Activated naive CD4-positive, alpha-beta T cell treated with Interleukin-2 at 50 U/mL for 16 hours (primary cell): ENCODE results near the gene ADRA2C.

Experiments used
- DNase-seq: peaks from one replicate; pipeline ENCODE4 v3.0.0-alpha.2; 2020

The ADRA2C gene

GRCh38 chr4:3762753-3763549, 3.2 kb upstream of the ADRA2C start:
- DNase-seq = no peak

GRCh38 chr4:3765271-3766035, 732 bp upstream of the ADRA2C start:
- DNase-seq = no peak

GRCh38 chr4:3766785-3767569, 792 bp downstream of the ADRA2C start:
- DNase-seq = no peak

DNA sequence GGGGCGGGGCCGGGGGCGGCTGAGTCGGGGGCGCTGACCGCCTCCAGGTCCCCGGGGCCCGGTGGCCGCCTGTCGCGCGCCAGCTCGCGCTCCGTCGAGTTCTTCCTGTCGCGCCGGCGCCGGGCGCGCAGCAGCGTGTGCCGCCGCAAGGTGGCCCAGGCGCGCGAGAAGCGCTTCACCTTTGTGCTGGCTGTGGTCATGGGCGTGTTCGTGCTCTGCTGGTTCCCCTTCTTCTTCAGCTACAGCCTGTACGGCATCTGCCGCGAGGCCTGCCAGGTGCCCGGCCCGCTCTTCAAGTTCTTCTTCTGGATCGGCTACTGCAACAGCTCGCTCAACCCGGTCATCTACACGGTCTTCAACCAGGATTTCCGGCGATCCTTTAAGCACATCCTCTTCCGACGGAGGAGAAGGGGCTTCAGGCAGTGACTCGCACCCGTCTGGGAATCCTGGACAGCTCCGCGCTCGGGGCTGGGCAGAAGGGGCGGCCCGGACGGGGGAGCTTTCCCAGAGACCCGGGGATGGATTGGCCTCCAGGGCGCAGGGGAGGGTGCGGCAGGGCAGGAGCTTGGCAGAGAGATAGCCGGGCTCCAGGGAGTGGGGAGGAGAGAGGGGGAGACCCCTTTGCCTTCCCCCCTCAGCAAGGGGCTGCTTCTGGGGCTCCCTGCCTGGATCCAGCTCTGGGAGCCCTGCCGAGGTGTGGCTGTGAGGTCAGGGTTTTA, 1.5 kb downstream of the ADRA2C start:
- DNase-seq = no peak

DNA sequence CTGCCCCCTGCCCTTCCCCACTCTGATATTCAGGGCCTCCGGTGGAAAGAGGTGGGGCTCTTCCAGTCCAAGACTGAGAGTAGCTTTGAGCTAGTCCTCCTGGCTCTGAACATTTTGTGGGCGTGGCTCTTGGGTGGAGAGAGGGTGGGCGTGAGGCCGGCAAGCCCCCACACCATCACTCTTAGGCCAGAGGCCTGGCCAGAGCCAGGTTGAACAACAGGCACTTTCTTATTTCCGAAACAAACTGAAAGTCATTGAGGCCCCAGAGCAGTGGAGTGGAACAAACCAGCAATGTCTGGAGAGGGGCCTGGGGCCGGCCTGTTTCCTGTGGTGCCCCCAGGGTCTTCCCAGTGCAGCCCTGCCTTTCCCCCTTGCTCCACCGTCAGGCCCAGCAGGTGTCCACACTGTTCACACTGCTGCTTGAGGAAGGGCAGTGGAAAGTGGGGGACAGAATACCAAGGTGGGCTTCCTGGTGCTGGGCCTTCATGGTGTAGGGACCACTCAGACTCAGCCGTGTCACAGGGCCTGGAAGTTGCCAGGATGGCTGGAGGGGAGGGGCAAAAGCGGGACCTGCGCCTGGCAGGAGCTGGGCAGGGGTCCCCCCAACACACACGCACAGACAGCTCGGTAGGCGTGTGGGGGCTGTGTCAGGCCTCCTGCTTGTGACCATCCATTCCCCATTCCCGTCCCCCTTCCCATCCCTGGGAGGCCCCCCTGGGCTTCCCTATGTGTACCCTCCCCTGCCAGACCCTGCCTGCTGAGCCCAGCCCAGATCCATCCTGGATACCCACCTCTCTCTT, 2.9 kb downstream of the ADRA2C start:
- no peak for DNase-seq

DNA sequence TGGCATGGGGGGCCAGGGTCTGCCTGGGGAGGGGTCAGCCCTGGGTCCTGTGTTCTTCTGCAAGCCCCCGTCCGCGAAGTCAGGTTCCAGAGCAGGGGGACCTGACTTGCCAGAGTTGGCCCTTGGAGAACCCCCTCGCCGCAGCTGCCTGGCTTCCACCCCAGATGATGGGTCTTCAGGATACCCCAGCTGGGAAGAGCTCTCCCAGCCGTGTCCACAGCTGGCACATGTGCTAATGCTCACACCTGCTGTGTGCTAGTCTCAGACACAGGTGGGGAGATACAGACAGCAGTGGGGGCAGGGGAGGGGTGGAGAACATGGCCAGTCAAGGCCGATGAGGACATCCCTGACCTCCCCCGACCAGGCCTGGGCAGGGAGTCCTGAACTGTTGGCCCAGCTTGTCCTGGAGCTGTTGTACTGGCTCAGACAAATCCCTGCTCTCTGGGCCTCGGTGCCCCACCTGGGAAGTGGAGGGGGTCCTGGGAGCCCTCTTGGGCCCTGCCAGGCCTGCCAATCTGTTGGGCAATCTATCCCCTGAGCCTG, 3.5 kb downstream of the ADRA2C start:
- no peak for DNase-seq

GRCh38 chr4:3770323-3771163, 4.4 kb downstream of the ADRA2C start:
- DNase-seq = no peak

DNA sequence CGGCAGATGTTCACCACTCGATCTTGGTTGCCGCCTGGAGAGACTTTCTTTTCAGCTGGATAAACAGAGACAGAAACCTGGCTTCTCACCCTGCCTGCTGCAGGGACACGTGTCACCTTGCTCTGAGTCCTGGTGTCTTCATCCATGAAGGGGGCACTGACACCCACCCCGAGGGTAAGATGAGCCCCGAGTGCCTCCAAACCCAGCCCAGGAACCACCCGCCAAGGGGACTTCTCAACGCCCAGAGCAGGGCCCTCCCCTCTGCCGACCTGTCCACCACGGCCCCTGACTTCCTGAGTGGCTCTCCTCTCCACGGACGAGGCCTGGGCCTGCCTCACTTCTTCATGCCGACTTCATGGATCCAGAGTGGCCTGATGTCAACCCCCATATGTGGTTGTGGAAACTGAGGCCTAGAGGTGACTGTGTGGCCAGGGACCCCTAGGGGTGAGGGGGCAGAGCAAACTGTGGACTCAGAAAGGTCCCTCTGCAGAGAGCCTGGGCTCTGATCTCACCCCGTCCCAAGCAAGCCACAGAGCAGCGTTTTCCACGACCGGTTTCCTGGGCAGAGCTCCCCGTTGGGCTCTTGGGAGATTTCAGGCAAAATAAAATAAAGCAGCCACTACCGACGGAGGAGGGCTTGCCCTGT, 5.1 kb downstream of the ADRA2C start:
- DNase-seq = no peak

DNA sequence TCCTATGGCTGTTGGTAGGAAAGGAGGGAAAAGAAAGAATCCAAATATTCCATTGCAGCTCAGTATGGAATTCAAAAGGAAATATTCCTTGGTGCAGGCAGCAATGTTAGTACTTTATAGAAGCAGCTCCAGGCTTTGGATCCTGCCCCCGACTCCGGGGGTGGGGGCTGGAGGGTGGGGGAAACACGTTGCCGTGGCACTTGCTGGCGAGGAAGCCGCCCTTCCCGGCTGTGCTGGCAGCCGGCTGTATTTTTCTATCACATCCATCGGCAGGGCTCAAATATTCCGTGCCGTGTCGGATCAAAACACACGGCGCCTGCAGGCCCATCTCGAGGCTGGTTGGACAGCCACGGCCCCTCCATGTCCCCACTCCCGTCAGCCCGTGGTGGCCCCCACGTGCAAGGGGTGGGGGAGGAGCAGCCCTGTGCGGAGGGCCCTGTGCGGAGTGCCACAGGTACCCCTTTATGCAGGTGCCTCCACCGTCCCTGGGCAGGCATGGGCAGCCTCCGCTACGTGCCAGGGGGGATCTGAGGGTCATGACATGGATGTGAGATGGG, 5.8 kb downstream of the ADRA2C start:
- DNase-seq = no peak

GRCh38 chr4:3772632-3773031, 6.4 kb downstream of the ADRA2C start:
- no peak for DNase-seq

- no peak for DNase-seq
These were observed 7.4 kb downstream of the ADRA2C start for GRCh38 chr4:3773552-3774001.

DNA sequence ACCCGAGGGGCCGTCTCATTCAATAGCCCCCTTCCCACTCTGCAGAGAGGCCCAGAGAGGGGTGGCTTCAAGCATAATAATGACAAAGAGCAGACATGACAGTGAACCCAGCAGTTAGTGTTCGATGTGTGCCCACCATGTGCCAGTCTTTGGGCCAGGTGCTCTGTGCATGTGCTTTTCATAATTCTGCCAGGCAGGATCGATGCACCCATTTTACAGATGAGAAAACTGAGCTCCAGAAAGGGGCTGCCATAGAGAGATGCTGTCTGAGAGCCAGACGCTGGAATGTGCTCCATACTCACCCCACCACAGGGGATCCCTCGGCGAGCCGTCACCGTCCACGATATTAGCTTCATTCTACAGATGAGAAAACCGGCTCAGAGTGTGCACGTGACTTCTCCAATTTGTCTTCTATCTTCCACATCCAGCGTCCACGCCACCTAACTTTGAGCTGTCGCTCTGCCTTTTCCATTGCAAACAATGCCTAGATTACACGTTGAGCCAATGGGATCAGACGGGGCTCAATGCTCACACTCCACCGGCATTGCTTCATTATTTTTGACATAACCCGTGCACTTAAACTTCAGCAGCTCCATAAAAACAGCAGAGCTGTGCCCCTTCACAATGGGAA, 8.2 kb downstream of the ADRA2C start:
- DNase-seq = no peak

DNA sequence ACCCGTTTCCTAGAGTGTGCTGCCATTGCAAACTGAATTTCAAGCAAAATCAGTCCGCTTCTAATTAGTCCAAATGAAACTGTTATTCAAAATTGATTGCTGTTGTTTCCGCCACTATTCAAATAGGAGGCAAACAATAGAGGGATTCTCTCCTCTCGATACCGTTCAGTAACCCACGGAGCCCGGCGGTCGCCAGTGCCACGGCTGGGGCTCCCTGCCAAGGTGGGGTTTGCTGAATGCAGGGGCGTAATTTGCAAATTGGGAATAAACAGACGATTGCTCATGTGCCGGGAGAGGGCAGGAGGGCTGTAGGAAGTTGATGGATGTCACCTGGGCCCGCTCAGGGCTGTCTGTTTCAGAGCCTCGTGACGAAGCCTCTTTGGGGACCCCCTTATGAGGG, 8.8 kb downstream of the ADRA2C start:
- no peak for DNase-seq

DNA sequence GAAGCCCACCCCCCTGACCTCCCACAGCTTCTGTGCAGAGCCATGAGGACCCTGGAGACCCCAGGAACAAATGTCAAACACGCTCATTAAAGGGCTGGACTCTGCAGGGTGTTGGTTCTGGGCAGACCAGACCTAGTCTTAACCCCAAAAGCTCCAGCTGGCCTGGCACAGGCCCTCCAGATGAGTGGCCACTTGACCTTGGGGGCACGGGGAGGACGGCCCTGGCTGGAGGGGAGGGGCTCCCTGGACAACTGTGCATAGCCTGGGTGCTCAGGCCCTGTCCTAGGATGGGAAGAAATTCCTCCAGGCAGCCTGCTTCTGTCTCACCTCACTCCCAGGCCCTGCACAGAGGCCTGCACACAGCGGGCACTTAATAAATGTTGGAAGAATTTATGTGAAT, 9.4 kb downstream of the ADRA2C start:
- DNase-seq = no peak

GRCh38 chr4:3776166-3777032, 10.2 kb downstream of the ADRA2C start:
- DNase-seq = no peak

DNA sequence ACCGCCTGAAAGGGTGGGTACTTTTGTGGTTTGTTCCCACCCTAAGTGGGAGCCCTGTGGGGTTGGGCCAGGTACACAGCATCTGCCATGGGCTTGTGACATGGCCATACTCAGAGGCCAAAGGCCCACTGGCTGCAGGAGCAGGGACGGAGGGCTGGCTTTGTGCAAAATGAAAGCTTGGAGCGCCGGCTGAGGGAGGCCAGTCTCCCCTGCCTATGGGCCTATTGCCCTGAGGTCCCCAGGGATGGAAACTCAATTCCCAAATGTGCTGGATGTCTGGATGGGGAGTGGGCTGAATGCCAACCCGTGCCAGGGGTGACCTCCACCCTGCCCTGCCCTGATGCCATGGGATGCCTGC, 10.8 kb downstream of the ADRA2C start:
- DNase-seq = no peak

- no peak for DNase-seq
These were observed 11.5 kb downstream of the ADRA2C start for GRCh38 chr4:3777669-3778068.

DNA sequence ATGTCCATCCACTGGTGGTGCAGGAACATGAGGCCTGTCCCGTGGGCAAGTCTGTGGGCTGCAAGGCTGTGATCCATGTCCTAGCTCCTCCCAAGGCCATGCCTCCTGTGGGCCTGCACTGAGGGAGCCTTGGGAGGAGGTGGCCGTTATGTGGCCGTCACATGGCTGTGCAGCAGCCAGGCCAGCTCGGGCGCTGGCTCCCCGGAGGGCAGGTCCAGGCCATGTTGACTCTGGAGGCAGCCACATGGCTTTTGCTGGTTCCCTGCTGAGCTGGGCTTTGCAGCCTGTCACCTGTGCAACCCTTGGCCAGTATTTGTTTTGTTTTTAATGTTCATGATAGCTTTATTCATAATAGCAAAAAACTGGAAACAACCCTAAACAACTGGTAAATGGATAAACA, 13.3 kb downstream of the ADRA2C start:
- DNase-seq = no peak
